ENCODE measurements around the gene ESYT1.

DNA sequence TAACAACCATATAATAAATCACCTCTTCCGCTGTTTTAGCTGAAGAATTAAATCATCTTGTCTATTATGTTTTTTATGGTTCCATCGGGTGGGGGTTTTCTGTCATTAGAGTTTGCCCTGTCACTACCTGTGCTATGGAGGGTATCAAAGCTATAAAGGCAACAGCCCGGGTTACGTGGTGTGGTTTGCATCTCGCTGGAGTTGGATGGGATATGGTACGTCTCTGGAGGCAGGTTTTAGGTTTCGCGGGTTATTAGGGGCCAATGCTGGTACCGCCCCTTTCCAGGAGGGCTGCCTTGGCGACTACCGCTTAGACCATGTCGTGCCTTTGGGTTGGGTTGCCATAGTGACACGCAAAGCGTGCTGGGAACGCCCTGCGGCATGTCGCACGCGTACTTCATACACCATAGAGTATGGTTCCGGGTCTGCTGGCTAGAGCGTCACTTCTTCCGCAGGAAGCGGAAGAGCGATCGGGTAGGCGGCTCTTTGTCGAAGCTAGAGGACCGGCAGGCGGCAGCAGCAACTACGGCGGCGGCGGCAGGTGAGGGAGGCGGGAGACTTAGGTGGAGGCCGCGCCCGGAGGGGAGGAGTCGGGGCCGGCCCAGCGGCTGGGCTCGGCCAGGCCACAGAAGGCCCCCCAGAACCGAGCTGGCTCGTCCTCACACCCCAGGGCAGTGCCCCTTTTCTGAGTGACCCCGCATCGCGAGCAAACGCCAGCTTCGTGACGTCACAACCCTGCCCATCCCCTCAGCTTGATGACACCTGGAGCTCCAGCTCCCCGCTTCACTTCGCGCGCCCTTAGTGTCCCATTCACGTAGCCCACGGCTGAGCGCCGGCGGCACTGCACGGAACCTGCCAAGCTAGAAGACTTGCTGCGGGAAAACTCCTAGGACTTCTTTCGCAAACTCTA, 10.0 kb upstream of the ESYT1 start, which contains the start of gene ZC3H10:
- TF ChIP-seq, protein P1, sequence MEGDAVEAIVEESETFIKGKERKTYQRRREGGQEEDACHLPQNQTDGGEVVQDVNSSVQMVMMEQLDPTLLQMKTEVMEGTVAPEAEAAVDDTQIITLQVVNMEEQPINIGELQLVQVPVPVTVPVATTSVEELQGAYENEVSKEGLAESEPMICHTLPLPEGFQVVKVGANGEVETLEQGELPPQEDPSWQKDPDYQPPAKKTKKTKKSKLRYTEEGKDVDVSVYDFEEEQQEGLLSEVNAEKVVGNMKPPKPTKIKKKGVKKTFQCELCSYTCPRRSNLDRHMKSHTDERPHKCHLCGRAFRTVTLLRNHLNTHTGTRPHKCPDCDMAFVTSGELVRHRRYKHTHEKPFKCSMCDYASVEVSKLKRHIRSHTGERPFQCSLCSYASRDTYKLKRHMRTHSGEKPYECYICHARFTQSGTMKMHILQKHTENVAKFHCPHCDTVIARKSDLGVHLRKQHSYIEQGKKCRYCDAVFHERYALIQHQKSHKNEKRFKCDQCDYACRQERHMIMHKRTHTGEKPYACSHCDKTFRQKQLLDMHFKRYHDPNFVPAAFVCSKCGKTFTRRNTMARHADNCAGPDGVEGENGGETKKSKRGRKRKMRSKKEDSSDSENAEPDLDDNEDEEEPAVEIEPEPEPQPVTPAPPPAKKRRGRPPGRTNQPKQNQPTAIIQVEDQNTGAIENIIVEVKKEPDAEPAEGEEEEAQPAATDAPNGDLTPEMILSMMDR (IDR thresholded peaks at IDR 0.05) = peak; percentile 48 to 53 (median 48)
- peak; percentile 86 for TF ChIP-seq POLR2A (IDR thresholded peaks at IDR 0.05; ENCODE audit: low read depth)
